K562 (cell line): Measurements from ENCODE around the gene RNU6-9. TPM values are rescaled to one million over a fixed set of nuclear protein-coding genes. Genes with fewer than 3 reads are reported as not detected.

Experiments used
- ATAC-seq: fragments of 200-7000 bp; cut with Tn5 transposase; 3 replicates; pipeline ENCODE4 v1.9.1; 2020; ENCODE audit warnings: moderate library complexity
- BruUV-seq: library from RNA; stranded (reverse); fragments of 400-500 nt; replicated peaks from 2 replicates; lab custom pipeline; 2021; lab: Mats Ljungman, UMichigan
- CTCF ChIA-PET: fragments of 300-600 bp; formaldehyde crosslinking; extraction: SDS; loops from one replicate; lab custom pipeline; 2021; ENCODE audit warnings: low intra/inter-chr PET ratio; lab: Yijun Ruan, JAX
- POLR2A ChIA-PET: fragments of 300-600, 350-650 bp; sonication (Branson Sonifier 250); formaldehyde crosslinking; extraction: SDS; loops from one replicate; lab custom pipeline; 2021; ENCODE audit warnings: antibody characterized with exemption, inconsistent platforms; lab: Yijun Ruan, JAX
- DNase-seq, 4 experiments: peaks; one replicate each; pipeline versions ENCODE4 v3.0.0 to v3.0.0-alpha.2; 2011 to 2018; ENCODE audit warnings: low spot score in 3 of 4, mixed read lengths in 3 of 4; ENCODE audit errors: extremely low read depth in 1 of 4
- FAIRE-seq: peaks from 2 replicates; lab custom pipeline; 2011; peaks lifted over from hg19 to GRCh38; lab: Jason Lieb, UNC
- H2AFZ ChIP-seq: 2 replicates; pipeline ENCODE4 v1.6.0; 2011; ENCODE audit warnings: low read depth, low read length, control low read depth, inconsistent platforms
- H3K27ac ChIP-seq: fragments of 200-600 bp; 3 replicates; pipeline ENCODE4 v1.8.0; 2011; ENCODE audit warnings: low read depth, mild to moderate bottlenecking, control low read depth, inconsistent platforms, low read length, moderate library complexity, mixed read lengths; ENCODE audit errors: extremely low read depth
- H3K27me3 ChIP-seq, 2 experiments: fragments of 300-600 bp in 1 of 2; 2 replicates in 1 of 2; 3 replicates in 1 of 2; pipeline versions ENCODE4 v1.6.0 to v1.8.0; 2011; ENCODE audit warnings: inconsistent platforms in 2 of 2, low read length in 2 of 2, mild to moderate bottlenecking in 1 of 2, mixed read lengths in 1 of 2, moderate library complexity in 1 of 2; ENCODE audit not compliant: control insufficient read depth in 2 of 2, insufficient read depth in 2 of 2
- H3K36me3 ChIP-seq: fragments of 300-600 bp; 3 replicates; pipeline ENCODE4 v1.8.0; 2011; ENCODE audit warnings: mild to moderate bottlenecking, low read length, inconsistent platforms; ENCODE audit not compliant: control insufficient read depth, insufficient read depth
- H3K4me1 ChIP-seq, 2 experiments: fragments of 200-600 bp in 1 of 2; replicated peaks in 1 of 2; 2 replicates in 1 of 2; 3 replicates in 1 of 2; pipeline versions ENCODE4 v1.5.1 to v1.8.0; 2011; ENCODE audit warnings: inconsistent platforms in 2 of 2, low read length in 2 of 2, mild to moderate bottlenecking in 1 of 2, mixed read lengths in 1 of 2, moderate library complexity in 1 of 2; ENCODE audit not compliant: control insufficient read depth in 2 of 2, insufficient read depth in 2 of 2
- H3K4me2 ChIP-seq: 2 replicates; pipeline ENCODE4 v1.6.1; 2011; ENCODE audit warnings: low read length, control low read depth, inconsistent platforms, mixed read lengths; ENCODE audit not compliant: insufficient read depth
- H3K4me3 ChIP-seq: fragments of 200-600 bp; sonication (generic), shearing (Covaris generic); 2 replicates; pipeline ENCODE4 v1.5.1; 2016; ENCODE audit warnings: control low read depth, inconsistent platforms
- H3K79me2 ChIP-seq: fragments of 200-600 bp; 3 replicates; pipeline ENCODE4 v1.8.0; 2011; ENCODE audit warnings: low read length, inconsistent platforms; ENCODE audit not compliant: control insufficient read depth, insufficient read depth
- H3K9ac ChIP-seq, 2 experiments: 2 replicates each; pipeline versions ENCODE4 v1.6.0 to v1.6.1; 2011; ENCODE audit warnings: low read depth in 2 of 2, low read length in 2 of 2, control low read depth in 1 of 2, inconsistent platforms in 1 of 2, mild to moderate bottlenecking in 1 of 2, mixed read lengths in 1 of 2; ENCODE audit not compliant: insufficient read depth in 1 of 2
- H3K9me1 ChIP-seq: one replicate; pipeline ENCODE4 v1.6.0; 2011; ENCODE audit warnings: inconsistent platforms, mild to moderate bottlenecking, low read length, moderate library complexity; ENCODE audit not compliant: control insufficient read depth, insufficient read depth
- H3K9me3 ChIP-seq: replicated peaks from 2 replicates; pipeline ENCODE4 v1.5.1; 2011; ENCODE audit warnings: low read depth, low read length, inconsistent platforms; ENCODE audit not compliant: control insufficient read depth, insufficient read depth
- H4K20me1 ChIP-seq: replicated peaks from 2 replicates; pipeline ENCODE4 v1.6.1; 2011; ENCODE audit warnings: low read length, inconsistent platforms, mixed read lengths; ENCODE audit not compliant: control insufficient read depth, insufficient read depth
- BCOR ChIP-seq: fragments of 450-650 bp; IDR thresholded peaks from 2 replicates; pipeline ENCODE4 v1.6.1; 2016
- CHD2 ChIP-seq: IDR thresholded peaks from 2 replicates; pipeline ENCODE4 v1.6.1; 2011; ENCODE audit warnings: low read depth, low read length
- FOXO4 ChIP-seq: fragments of 450-650 bp; formaldehyde crosslinking; IDR thresholded peaks from 2 replicates; pipeline ENCODE4 v1.4.0; 2020; ENCODE audit warnings: mild to moderate bottlenecking, moderate library complexity
- GTF2A2 ChIP-seq: IDR thresholded peaks from 2 replicates; pipeline ENCODE4 v1.6.1; 2016; ENCODE audit warnings: mild to moderate bottlenecking, missing genetic modification characterization, missing compliant biosample characterization
- NR2F6 ChIP-seq: fragments of 450-650 bp; formaldehyde crosslinking; IDR thresholded peaks from 2 replicates; pipeline ENCODE4 v1.4.0; 2020; ENCODE audit warnings: mild to moderate bottlenecking
- PATZ1 ChIP-seq: fragments of 250-450 bp; sonication (Bioruptor Pico); IDR thresholded peaks from 2 replicates; pipeline ENCODE4 v1.5.0; 2020; ENCODE audit warnings: mild to moderate bottlenecking, borderline replicate concordance
- PKNOX1 ChIP-seq: fragments of 450-650 bp; IDR thresholded peaks from 2 replicates; pipeline ENCODE4 v1.6.1; 2016
- TFAP4 ChIP-seq: sonication (generic); formaldehyde crosslinking; IDR thresholded peaks from 2 replicates; pipeline ENCODE4 v1.8.0; 2022; ENCODE audit warnings: missing genetic modification reagents, mild to moderate bottlenecking, moderate library complexity, borderline replicate concordance
- XRCC3 ChIP-seq: fragments of 450-650 bp; IDR thresholded peaks from 2 replicates; pipeline ENCODE4 v1.6.1; 2017; ENCODE audit warnings: mild to moderate bottlenecking, moderate library complexity
- ZNF766 ChIP-seq: fragments of 200-800 bp; sonication (Bioruptor generic); conservative IDR thresholded peaks from 2 replicates; pipeline ENCODE4 v1.6.1; 2016; ENCODE audit warnings: missing genetic modification characterization, missing compliant biosample characterization
- WGBS: fragments of 100-300 bp; shearing (Covaris generic); methylation state at CpG from one replicate; pipeline ENCODE4 v1.1.6; 2016; ENCODE audit warnings: low coverage, mixed read lengths; ENCODE audit not compliant: insufficient coverage; ENCODE audit errors: missing lambda C conversion rate; 5-methylcytosine and 5-hydroxymethylcytosine counted together
- in situ Hi-C: fragments of 300-500 bp; cut with MboI; formaldehyde crosslinking; loops from 4 replicates; pipeline ENCODE4 v1.15.0; 2018; ENCODE audit warnings: inconsistent platforms, mixed read lengths
- intact Hi-C: fragments of 100-400 bp; cut with micrococcal nuclease; formaldehyde crosslinking; loops from 2 replicates; pipeline ENCODE4 v1.14.2; 2022
- polyA plus RNA-seq, 8 experiments: library from polyadenylated mRNA; depleted of rRNA in 4 of 8; stranded (reverse) in 5 of 8; unstranded in 3 of 8; fragments of >200 nt; fragmentation: Nextera tagmentation in 2 of 8; fragmentation: Illumina TruSeq in 1 of 8; extraction: Ambion mirVana in 2 of 8; extraction: Trizol in 1 of 8; gene quantifications; 2 replicates each; pipeline versions ENCODE4 v1.2.1 to v1.2.3, GENCODE V29; 2011 to 2014; ENCODE audit warnings: inconsistent platforms in 1 of 8, missing spikeins in 1 of 8
- total RNA-seq, 7 experiments: library from RNA; depleted of rRNA in 6 of 7; stranded (reverse); fragments of >200 nt in 6 of 7; fragmentation: Illumina TruSeq in 2 of 7; extraction: Trizol in 2 of 7; gene quantifications; 2 replicates each; pipeline versions ENCODE4 v1.2.1 to v1.2.3, GENCODE V29; 2011 to 2021; ENCODE audit warnings: low replicate concordance in 1 of 7
- TF ChIP-seq, protein P1 (sequence below): fragments of 450-650 bp; IDR thresholded peaks from 2 replicates; pipeline ENCODE4 v1.6.1; 2016; ENCODE audit warnings: borderline replicate concordance
- TF ChIP-seq, protein P2 (sequence below): fragments of 450-650 bp; formaldehyde crosslinking; IDR thresholded peaks from 2 replicates; pipeline ENCODE4 v1.4.0; 2022; ENCODE audit warnings: missing genetic modification characterization

Gene RNU6-9
- total and polyA plus RNA-seq, 9 of the 15 experiments (the other 6 are each of a cell fraction or from before 2014, with no cell fraction given), result not detected

DNA sequence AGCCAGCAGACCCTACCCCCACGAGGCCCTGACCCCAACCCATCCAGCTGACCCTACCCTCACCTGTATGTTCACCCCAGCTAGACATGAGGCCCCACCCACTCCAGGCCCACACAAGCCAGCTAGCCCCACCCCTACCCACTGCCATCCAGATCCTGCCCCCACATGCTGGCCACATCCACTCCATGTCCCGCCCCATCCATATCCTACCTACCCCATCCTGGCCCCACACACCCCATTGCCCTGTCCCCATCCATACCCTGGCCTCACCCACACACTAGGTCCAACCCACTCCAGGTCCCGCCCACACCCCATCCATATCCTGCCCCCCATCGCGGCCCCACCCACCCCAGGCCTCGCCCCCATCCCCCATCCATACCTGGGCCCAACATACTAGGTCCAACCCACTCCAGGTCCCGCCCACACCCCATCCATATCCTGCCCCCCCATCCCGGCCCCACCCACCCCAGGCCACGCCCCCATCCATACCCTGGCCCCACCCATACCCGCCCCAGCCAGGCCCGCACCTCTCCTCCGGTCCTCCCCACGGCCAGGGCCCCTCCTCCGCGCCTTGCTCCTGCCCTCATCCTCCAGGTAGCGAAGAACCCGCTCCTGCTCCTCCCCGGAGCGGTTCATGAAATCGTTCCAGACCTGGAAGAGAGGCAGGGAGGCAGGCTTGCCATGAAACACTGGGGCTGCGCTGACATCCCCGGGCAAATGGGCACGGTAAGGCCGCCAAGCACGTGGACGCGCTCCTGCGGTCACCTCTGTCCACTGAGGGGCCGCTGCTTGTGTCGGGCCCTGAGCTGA, 7.2 kb downstream of the RNU6-9 start:
- DNase-seq (peak; percentile 88 to 96 (median 92)), ATAC-seq (peak; percentile 84), FAIRE-seq (peak; percentile 89)
- BruUV-seq, result no TSS peak
- CTCF ChIA-PET, result no interaction called here
- Histone ChIP-seq H3K4me2 (peak overlapping the region; percentile 72), H2AFZ (no peak overlapping the region), H3K27ac (peak overlapping the region; percentile 33; the same call in 2 of the 3 replicates), H3K4me1 (peaks cover 33 to 79% of the 10 kb centered on the region in 2 experiments), H4K20me1 (peaks cover 12% of the 10 kb centered on the region), H3K9me1 (peaks cover 5% of the 10 kb centered on the region), H3K27me3 (no peaks in the 10 kb centered on the region), H3K9me3 (no peaks in the 10 kb centered on the region), H3K79me2 (peaks cover 52% of the 10 kb centered on the region), H3K9ac (peak overlapping the region in 1 of 2 experiments; percentile 85; a peak in 2 of 4 replicates), H3K4me3 (peak overlapping the region; percentile 16; the same call in 1 of the 2 replicates), H3K36me3 (peaks cover 64% of the 10 kb centered on the region; the same call in 2 of the 3 replicates)
- 17% methylated on average over 10 of the region's 30 CpGs for WGBS
- POLR2A ChIA-PET, result no interaction called here
- intact Hi-C loops, result no loop called here
- in situ Hi-C loops, result no loop called here
- TF ChIP-seq FOXO4 (CRISPR knock-in tag), result 0 out of 2 replicates have a peak, but pooled peaks have one; percentile 39
- 0 out of 2 replicates have a peak, but pooled peaks have one; percentile 19 for TF ChIP-seq CHD2
- peak; percentile 38 for TF ChIP-seq PKNOX1
- no peak for TF ChIP-seq NR2F6 (CRISPR knock-in tag)
- TF ChIP-seq BCOR, result no peak
- peak; percentile 36; the same call in 1 of the 2 replicates for TF ChIP-seq TFAP4
- TF ChIP-seq GTF2A2, result no peak
- TF ChIP-seq, protein P1, sequence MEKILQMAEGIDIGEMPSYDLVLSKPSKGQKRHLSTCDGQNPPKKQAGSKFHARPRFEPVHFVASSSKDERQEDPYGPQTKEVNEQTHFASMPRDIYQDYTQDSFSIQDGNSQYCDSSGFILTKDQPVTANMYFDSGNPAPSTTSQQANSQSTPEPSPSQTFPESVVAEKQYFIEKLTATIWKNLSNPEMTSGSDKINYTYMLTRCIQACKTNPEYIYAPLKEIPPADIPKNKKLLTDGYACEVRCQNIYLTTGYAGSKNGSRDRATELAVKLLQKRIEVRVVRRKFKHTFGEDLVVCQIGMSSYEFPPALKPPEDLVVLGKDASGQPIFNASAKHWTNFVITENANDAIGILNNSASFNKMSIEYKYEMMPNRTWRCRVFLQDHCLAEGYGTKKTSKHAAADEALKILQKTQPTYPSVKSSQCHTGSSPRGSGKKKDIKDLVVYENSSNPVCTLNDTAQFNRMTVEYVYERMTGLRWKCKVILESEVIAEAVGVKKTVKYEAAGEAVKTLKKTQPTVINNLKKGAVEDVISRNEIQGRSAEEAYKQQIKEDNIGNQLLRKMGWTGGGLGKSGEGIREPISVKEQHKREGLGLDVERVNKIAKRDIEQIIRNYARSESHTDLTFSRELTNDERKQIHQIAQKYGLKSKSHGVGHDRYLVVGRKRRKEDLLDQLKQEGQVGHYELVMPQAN, result peak; percentile 88
- TF ChIP-seq, protein P2, sequence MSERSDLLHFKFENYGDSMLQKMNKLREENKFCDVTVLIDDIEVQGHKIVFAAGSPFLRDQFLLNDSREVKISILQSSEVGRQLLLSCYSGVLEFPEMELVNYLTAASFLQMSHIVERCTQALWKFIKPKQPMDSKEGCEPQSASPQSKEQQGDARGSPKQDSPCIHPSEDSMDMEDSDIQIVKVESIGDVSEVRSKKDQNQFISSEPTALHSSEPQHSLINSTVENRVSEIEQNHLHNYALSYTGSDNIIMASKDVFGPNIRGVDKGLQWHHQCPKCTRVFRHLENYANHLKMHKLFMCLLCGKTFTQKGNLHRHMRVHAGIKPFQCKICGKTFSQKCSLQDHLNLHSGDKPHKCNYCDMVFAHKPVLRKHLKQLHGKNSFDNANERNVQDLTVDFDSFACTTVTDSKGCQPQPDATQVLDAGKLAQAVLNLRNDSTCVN, result peak; percentile 75
- TF ChIP-seq PATZ1 (CRISPR knock-in tag), result no peak
- no peak for TF ChIP-seq ZNF766 (CRISPR knock-in tag)
- no peak for TF ChIP-seq XRCC3
